ENCODE data around the gene CHST2. TPM values are rescaled to one million over a fixed set of nuclear protein-coding genes. Genes with fewer than 3 reads are reported as not detected.
A peak's percentile ranks its signal among the peaks of the same experiment; 100 is the strongest.
"Not testable (repeated sequence)": the region's sequence is repeated elsewhere in the genome, so short reads cannot be mapped to it uniquely, and the experiment has no call there.

The CHST2 gene, protein sequence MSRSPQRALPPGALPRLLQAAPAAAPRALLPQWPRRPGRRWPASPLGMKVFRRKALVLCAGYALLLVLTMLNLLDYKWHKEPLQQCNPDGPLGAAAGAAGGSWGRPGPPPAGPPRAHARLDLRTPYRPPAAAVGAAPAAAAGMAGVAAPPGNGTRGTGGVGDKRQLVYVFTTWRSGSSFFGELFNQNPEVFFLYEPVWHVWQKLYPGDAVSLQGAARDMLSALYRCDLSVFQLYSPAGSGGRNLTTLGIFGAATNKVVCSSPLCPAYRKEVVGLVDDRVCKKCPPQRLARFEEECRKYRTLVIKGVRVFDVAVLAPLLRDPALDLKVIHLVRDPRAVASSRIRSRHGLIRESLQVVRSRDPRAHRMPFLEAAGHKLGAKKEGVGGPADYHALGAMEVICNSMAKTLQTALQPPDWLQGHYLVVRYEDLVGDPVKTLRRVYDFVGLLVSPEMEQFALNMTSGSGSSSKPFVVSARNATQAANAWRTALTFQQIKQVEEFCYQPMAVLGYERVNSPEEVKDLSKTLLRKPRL
- total RNA-seq: 41.6 and 44.5 TPM in 2 replicates
- long read RNA-seq, partial matches to known transcripts: 0 of 3 reads
- long read RNA-seq, other reads (novel, unspliced or antisense): 3 of 3 reads

DNA sequence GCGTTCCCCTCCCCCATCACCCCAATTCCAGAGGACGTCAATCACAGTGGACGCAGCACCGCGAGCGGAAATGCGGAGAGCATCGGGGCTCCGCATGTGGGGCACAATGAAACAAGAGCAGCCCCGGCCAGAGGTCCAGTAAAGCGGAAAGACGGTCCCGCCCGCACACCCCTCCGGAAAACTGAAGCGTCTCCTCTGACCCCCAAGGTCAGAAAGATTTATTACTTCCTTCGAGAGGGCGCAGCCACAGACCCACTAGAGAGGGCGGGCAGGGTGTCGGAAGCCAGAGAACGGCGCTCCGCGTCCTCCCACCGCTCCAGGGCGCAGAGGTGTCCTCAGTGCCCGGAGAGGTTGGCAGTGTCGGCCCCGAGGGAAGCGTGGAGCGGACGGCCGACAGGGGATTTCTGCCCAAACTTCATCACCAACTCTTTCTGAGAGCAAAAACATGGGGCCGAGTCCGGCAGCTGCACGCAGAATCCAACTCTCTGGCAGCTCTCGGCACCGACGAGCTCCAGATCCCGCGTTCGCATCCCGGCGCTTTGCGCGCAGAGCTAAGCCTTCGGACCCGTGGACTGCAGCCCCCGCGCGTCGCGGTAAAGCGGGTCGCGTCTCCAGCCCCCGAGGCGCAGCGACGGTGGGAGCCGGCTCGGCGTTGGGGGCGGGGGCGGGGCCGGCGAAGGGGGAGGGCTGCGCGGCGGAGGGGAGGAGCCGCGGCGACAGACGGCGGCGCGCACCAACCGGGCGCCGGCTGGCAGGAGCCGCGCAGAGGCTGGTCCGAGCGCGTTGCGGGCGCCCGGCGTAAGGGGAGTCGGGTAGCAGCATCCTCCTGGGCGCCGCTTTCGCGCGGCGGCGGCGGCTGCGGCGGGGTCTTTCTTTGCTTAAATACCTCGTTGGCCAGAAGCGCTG lies at the start of gene CHST2:
CHST2 (plus strand) TSS at position 763 of the 906 bp plus-strand sequence. CDS start 1,046 bp downstream, outside the sequence.
- TF ChIP-seq, protein P1, sequence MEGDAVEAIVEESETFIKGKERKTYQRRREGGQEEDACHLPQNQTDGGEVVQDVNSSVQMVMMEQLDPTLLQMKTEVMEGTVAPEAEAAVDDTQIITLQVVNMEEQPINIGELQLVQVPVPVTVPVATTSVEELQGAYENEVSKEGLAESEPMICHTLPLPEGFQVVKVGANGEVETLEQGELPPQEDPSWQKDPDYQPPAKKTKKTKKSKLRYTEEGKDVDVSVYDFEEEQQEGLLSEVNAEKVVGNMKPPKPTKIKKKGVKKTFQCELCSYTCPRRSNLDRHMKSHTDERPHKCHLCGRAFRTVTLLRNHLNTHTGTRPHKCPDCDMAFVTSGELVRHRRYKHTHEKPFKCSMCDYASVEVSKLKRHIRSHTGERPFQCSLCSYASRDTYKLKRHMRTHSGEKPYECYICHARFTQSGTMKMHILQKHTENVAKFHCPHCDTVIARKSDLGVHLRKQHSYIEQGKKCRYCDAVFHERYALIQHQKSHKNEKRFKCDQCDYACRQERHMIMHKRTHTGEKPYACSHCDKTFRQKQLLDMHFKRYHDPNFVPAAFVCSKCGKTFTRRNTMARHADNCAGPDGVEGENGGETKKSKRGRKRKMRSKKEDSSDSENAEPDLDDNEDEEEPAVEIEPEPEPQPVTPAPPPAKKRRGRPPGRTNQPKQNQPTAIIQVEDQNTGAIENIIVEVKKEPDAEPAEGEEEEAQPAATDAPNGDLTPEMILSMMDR (IDR thresholded peaks at IDR 0.05): no peak
- DNase-seq (ENCODE audit: extremely low spot score, unreplicated experiment): peak; percentile 91
- Mint-ChIP-seq H3K36me3 (ENCODE audit: unreplicated experiment) (peaks cover 15% of the 10 kb centered on the region), H3K4me1 (ENCODE audit: unreplicated experiment) (peaks cover 31% of the 10 kb centered on the region), H3K27me3 (ENCODE audit: unreplicated experiment) (peaks cover 7% of the 10 kb centered on the region), H3K27ac (ENCODE audit: unreplicated experiment) (peak within 1 kb of the TSS; percentile 76), H3K4me3 (ENCODE audit: unreplicated experiment) (peak within 1 kb of the TSS; percentile 90), H3K9me3 (ENCODE audit: unreplicated experiment) (no peaks in the 10 kb centered on the region)

DNA sequence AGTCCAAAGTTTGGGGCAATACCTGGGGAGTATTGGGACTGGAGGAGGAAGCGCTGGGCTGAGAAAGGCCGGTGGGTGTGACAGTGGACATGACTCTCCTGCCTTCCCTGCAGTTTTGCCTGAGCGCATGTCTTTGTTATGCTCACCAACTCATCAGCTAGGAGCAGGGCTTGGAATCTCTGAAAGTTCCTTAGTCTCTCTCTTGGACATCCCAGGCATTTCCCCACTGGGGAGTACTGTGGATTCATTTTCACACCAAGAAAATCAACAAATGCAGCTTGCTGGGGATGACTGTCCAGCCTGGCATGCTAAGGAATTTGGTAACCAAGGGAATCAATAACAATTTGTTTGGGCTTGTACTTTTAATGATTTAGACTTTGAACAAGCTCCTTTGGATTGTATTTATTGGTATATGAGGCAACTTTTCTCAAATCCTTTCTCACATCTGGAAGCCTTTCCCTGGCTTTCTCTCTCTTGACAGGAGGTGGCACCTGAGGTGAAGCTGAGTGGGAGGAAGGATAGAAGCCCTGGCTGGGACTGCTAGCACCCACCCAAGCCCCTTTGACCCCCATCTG lies 48.5 kb upstream of the CHST2 start:
- no peak for DNase-seq (ENCODE audit: extremely low spot score, unreplicated experiment)
- Mint-ChIP-seq H3K4me1 (ENCODE audit: unreplicated experiment) (peaks cover 19% of the 10 kb centered on the region), H3K9me3 (ENCODE audit: unreplicated experiment) (no peaks in the 10 kb centered on the region), H3K27me3 (ENCODE audit: unreplicated experiment) (no peaks in the 10 kb centered on the region), H3K36me3 (ENCODE audit: unreplicated experiment) (no peaks in the 10 kb centered on the region), H3K4me3 (ENCODE audit: unreplicated experiment) (no peak overlapping the region), H3K27ac (ENCODE audit: unreplicated experiment) (peak overlapping the region; percentile 69)
- TF ChIP-seq, protein P1 (IDR thresholded peaks at IDR 0.05): peak; percentile 26

DNA sequence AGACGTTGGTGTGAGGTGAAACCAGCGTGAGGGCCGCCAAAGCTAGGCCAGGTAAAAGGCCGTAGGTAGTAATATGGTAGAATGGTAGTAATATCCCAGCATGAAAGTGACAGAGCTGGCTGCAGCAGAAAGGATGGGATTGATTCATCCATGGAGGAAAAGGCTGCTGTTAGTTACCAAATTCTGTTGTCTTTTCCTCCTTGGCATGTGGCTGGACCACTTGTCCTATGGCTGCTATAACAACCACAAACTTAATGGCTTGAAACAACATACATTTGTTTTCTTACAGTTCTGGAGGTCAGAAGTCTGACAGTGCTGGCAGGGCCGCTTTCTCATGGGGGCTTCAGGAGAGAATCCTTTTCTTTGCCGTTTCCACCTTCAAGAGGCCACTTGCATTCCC lies 47.8 kb upstream of the CHST2 start:
- Mint-ChIP-seq H3K27me3 (ENCODE audit: unreplicated experiment) (no peaks in the 10 kb centered on the region), H3K4me1 (ENCODE audit: unreplicated experiment) (peaks cover 19% of the 10 kb centered on the region), H3K9me3 (ENCODE audit: unreplicated experiment) (no peaks in the 10 kb centered on the region), H3K27ac (ENCODE audit: unreplicated experiment) (peak overlapping the region; percentile 69), H3K4me3 (ENCODE audit: unreplicated experiment) (no peak overlapping the region), H3K36me3 (ENCODE audit: unreplicated experiment) (no peaks in the 10 kb centered on the region)
- TF ChIP-seq, protein P1 (IDR thresholded peaks at IDR 0.05): no peak
- no peak for DNase-seq (ENCODE audit: extremely low spot score, unreplicated experiment)

DNA sequence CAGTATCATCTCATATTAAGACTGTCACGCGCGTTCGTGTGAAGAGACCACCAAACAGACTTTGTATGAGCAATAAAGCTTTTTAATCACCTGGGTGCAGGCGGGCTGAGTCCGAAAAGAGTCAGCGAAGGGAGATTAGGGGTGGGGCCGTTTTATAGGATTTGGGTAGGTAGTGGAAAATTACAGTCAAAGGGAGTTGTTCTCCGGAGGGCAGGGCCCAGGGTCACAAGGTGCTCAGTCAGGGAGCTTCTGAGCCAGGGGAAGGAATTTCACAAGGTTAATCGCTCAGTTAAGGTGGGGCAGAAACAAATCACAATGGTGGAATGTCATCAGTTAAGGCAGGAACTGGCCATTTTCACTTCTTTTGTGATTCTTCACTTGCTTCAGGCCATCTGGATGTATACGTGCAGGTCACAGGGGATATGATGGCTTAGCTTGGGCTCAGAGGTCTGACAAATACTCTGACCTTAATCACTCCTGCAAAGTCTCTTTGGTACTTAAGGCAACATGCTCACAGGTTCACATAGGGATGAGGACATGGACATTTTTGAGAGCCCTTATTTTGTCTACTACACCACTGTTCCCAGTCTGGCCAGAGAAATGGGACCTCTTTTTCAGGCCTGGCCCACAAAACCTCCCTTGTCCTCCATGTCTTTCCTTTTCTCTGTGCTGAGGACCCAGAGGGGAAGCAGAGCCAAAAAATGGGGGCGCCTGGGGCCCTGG lies 47.1 kb upstream of the CHST2 start:
- H3K36me3 Mint-ChIP-seq (ENCODE audit: unreplicated experiment); H3K27me3 Mint-ChIP-seq (ENCODE audit: unreplicated experiment); DNase-seq (ENCODE audit: extremely low spot score, unreplicated experiment); H3K9me3 Mint-ChIP-seq (ENCODE audit: unreplicated experiment); H3K4me3 Mint-ChIP-seq (ENCODE audit: unreplicated experiment): not testable (repeated sequence)
- peak overlapping the region; percentile 5 for H3K27ac Mint-ChIP-seq (ENCODE audit: unreplicated experiment)
- peaks cover 19% of the 10 kb centered on the region for H3K4me1 Mint-ChIP-seq (ENCODE audit: unreplicated experiment)

DNA sequence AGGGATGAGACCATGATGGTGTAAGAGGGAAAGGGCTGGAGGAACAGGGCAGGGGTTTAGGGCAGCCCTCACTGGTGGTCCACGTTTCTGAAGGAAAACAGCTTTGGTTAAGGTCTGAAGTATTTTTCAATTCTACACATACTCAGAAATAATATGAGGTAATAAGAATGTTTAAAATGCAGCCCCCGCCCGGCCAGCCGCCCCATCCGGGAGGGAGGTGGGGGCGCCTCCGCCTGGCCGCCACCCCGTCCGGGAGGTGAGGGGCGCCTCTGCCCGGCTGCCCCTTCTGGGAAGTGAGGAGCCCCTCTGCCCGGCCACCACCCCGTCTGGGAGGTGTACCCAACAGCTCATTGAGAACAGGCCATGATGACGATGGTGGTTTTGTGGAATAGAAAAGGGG lies 46.0 kb upstream of the CHST2 start:
- not testable (repeated sequence) for DNase-seq (ENCODE audit: extremely low spot score, unreplicated experiment); H3K27ac Mint-ChIP-seq (ENCODE audit: unreplicated experiment); H3K9me3 Mint-ChIP-seq (ENCODE audit: unreplicated experiment); H3K27me3 Mint-ChIP-seq (ENCODE audit: unreplicated experiment); H3K36me3 Mint-ChIP-seq (ENCODE audit: unreplicated experiment); H3K4me3 Mint-ChIP-seq (ENCODE audit: unreplicated experiment)
- peaks cover 19% of the 10 kb centered on the region for H3K4me1 Mint-ChIP-seq (ENCODE audit: unreplicated experiment)

DNA sequence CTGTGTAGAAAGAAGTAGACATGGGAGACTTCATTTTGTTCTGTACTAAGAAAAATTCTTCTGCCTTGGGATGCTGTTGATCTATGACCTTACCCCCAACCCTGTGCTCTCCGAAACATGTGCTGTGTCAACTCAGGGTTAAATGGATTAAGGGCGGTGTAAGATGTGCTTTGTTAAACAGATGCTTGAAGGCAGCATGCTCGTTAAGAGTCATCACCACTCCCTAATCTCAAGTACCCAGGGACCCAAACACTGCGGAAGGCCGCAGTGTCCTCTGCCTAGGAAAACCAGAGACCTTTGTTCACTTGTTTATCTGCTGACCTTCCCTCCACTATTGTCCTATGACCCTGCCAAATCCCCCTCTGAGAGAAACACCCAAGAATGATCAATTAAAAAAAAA lies 45.6 kb upstream of the CHST2 start:
- DNase-seq (ENCODE audit: extremely low spot score, unreplicated experiment): not testable (repeated sequence)

More for the DNA sequence above, 45.6 kb upstream of the CHST2 start:
- peaks cover 19% of the 10 kb centered on the region for H3K4me1 Mint-ChIP-seq (ENCODE audit: unreplicated experiment)
- H3K27me3 Mint-ChIP-seq (ENCODE audit: unreplicated experiment); H3K27ac Mint-ChIP-seq (ENCODE audit: unreplicated experiment); H3K4me3 Mint-ChIP-seq (ENCODE audit: unreplicated experiment); H3K36me3 Mint-ChIP-seq (ENCODE audit: unreplicated experiment); H3K9me3 Mint-ChIP-seq (ENCODE audit: unreplicated experiment): not testable (repeated sequence)
